Suprapubic skin (tissue), 4 donors: ENCODE measurements around the gene BFSP1. TPM values are rescaled to one million over a fixed set of nuclear protein-coding genes. Genes with fewer than 3 reads are reported as not detected.

Source experiments
- DNase-seq, 2 donors: peaks; one replicate each; pipeline ENCODE4 v3.0.0-alpha.2; 2019; ENCODE audit warnings: low spot score in 2 of 2
- H3K27ac ChIP-seq: fragments of 200-600 bp; sonication (generic); one replicate; pipeline ENCODE4 v1.5.1; 2019
- H3K27me3 ChIP-seq: fragments of 200-600 bp; sonication (generic); one replicate; pipeline ENCODE4 v1.5.1; 2019
- H3K36me3 ChIP-seq: fragments of 200-600 bp; sonication (generic); one replicate; pipeline ENCODE4 v1.5.1; 2019
- H3K4me1 ChIP-seq: fragments of 200-600 bp; sonication (generic); one replicate; pipeline ENCODE4 v1.5.1; 2019
- H3K4me3 ChIP-seq: fragments of 200-600 bp; sonication (generic); one replicate; pipeline ENCODE4 v1.5.1; 2019; ENCODE audit warnings: mild to moderate bottlenecking
- H3K9me3 ChIP-seq: fragments of 200-600 bp; sonication (generic); one replicate; pipeline ENCODE4 v1.5.1; 2019
- CTCF ChIP-seq, 2 donors: fragments of 200-600 bp in 1 of 2; fragments of 450-650 bp in 1 of 2; sonication (generic) in 1 of 2; IDR thresholded peaks; one replicate each; pipeline ENCODE4 v1.5.1; 2016 to 2019; ENCODE audit warnings: antibody characterized with exemption in 2 of 2, mild to moderate bottlenecking in 1 of 2, moderate library complexity in 1 of 2
- EP300 ChIP-seq: sonication (generic); formaldehyde crosslinking; IDR thresholded peaks from one replicate; pipeline ENCODE4 v1.6.1; 2017; ENCODE audit warnings: antibody characterized with exemption
- POLR2A ChIP-seq, 2 donors: fragments of 450-650 bp; IDR thresholded peaks; one replicate each; pipeline ENCODE4 v1.6.1; 2017; ENCODE audit warnings: antibody characterized with exemption in 2 of 2, mild to moderate bottlenecking in 2 of 2, moderate library complexity in 2 of 2
- POLR2AphosphoS5 ChIP-seq, 3 donors: sonication (generic); formaldehyde crosslinking; IDR thresholded peaks; one replicate each; pipeline ENCODE4 v1.6.1; 2017; ENCODE audit warnings: antibody characterized with exemption in 3 of 3
- WGBS: methylation state at CpG from one replicate; pipeline ENCODE4 v1.1.5; 2018; 5-methylcytosine and 5-hydroxymethylcytosine counted together
- total RNA-seq, 4 donors: library from RNA; depleted of rRNA; stranded (reverse); fragments of >200 nt; gene quantifications; one replicate each; pipeline ENCODE4 v1.1.0, GENCODE V29; 2016

The BFSP1 gene
- total RNA-seq, 4 donors from 2014 or later: 0.85 to 1.7 (median 1.4) TPM

- H3K27me3 ChIP-seq: no peaks in the 10 kb centered on the region
- WGBS: 48% methylated on average over 5 of the region's 5 CpGs
- no peaks in the 10 kb centered on the region for H3K36me3 ChIP-seq
- peaks cover 35% of the 10 kb centered on the region for H3K4me1 ChIP-seq
- DNase-seq: no peak
- H3K27ac ChIP-seq: no peak overlapping the region
- TF ChIP-seq EP300: no peak
- TF ChIP-seq CTCF (IDR thresholded peaks at IDR 0.05): no peak
- TF ChIP-seq POLR2A (IDR thresholded peaks at IDR 0.05): no peak
- no peak for TF ChIP-seq POLR2AphosphoS5 (IDR thresholded peaks at IDR 0.05)
- no peaks in the 10 kb centered on the region for H3K9me3 ChIP-seq
- H3K4me3 ChIP-seq: no peak overlapping the region
Measured at GRCh38 chr20:17560344-17561074, 29.3 kb upstream of the BFSP1 start.

GRCh38 chr20:17559338-17559737 lies 28.2 kb upstream of the BFSP1 start:
- H3K4me1 ChIP-seq: peaks cover 35% of the 10 kb centered on the region
- WGBS: 84% methylated on average over 6 of the region's 6 CpGs

GRCh38 chr20:17558941-17559304 lies 27.7 kb upstream of the BFSP1 start:
- DNase-seq: no peak
- Histone ChIP-seq H3K4me3 (no peak overlapping the region), H3K27ac (peak overlapping the region; percentile 90), H3K9me3 (no peaks in the 10 kb centered on the region), H3K4me1 (peaks cover 35% of the 10 kb centered on the region), H3K27me3 (no peaks in the 10 kb centered on the region), H3K36me3 (no peaks in the 10 kb centered on the region)
- TF ChIP-seq POLR2AphosphoS5 (IDR thresholded peaks at IDR 0.05) (no peak), CTCF (IDR thresholded peaks at IDR 0.05) (no peak), POLR2A (IDR thresholded peaks at IDR 0.05) (no peak), EP300 (no peak)
- WGBS: 60% methylated on average over 1 of the region's 1 CpG

More at GRCh38 chr20:17559338-17559737, 28.2 kb upstream of the BFSP1 start:
- Histone ChIP-seq H3K4me3 (no peak overlapping the region), H3K9me3 (no peaks in the 10 kb centered on the region), H3K36me3 (no peaks in the 10 kb centered on the region), H3K27me3 (no peaks in the 10 kb centered on the region), H3K27ac (peak overlapping the region; percentile 90)
- no peak for TF ChIP-seq POLR2AphosphoS5 (IDR thresholded peaks at IDR 0.05)
- TF ChIP-seq POLR2A (IDR thresholded peaks at IDR 0.05): no peak
- no peak for TF ChIP-seq CTCF (IDR thresholded peaks at IDR 0.05)
- TF ChIP-seq EP300: no peak
- no peak for DNase-seq

- Histone ChIP-seq H3K9me3 (no peaks in the 10 kb centered on the region), H3K36me3 (no peaks in the 10 kb centered on the region), H3K4me3 (no peak overlapping the region), H3K4me1 (peaks cover 35% of the 10 kb centered on the region), H3K27ac (peak overlapping the region; percentile 90), H3K27me3 (no peaks in the 10 kb centered on the region)
- peak in 1 of 3 donors; percentile 58 for TF ChIP-seq POLR2AphosphoS5 (IDR thresholded peaks at IDR 0.05)
- no peak for TF ChIP-seq POLR2A (IDR thresholded peaks at IDR 0.05)
- peak; percentile 19 for TF ChIP-seq EP300
- DNase-seq: peak in 1 of 2 donors; percentile 78
- WGBS: 18% methylated on average over 7 of the region's 7 CpGs
Measured at GRCh38 chr20:17558154-17558940, 27.2 kb upstream of the BFSP1 start.

GRCh38 chr20:17557675-17558006 lies 26.5 kb upstream of the BFSP1 start:
- Histone ChIP-seq H3K9me3 (no peaks in the 10 kb centered on the region), H3K4me3 (peak overlapping the region; percentile 19), H3K4me1 (peaks cover 35% of the 10 kb centered on the region), H3K27ac (peak overlapping the region; percentile 90), H3K27me3 (no peaks in the 10 kb centered on the region), H3K36me3 (no peaks in the 10 kb centered on the region)
- no peak for DNase-seq
- TF ChIP-seq POLR2A (IDR thresholded peaks at IDR 0.05): no peak
- TF ChIP-seq POLR2AphosphoS5 (IDR thresholded peaks at IDR 0.05): peak in 2 of 3 donors; percentile 59 to 67
- WGBS: 36% methylated on average over 3 of the region's 3 CpGs
